K562 (cell line): ENCODE data around the gene PRPF6. TPM values are rescaled to one million over a fixed set of nuclear protein-coding genes. Genes with fewer than 3 reads are reported as not detected.

Experiments used
- CEBPB ChIP-seq: fragments of 450-650 bp; IDR thresholded peaks from 2 replicates; pipeline ENCODE4 v1.6.1; 2016; ENCODE audit warnings: missing genetic modification characterization, missing compliant biosample characterization
- ELF2 ChIP-seq: fragments of 250-450 bp; sonication (Bioruptor Pico); IDR thresholded peaks from 2 replicates; pipeline ENCODE4 v1.5.0; 2021; ENCODE audit warnings: mild to moderate bottlenecking
- EP300 ChIP-seq: IDR thresholded peaks from 2 replicates; pipeline ENCODE4 v1.6.1; 2012; ENCODE audit warnings: low read length, improper control_type of control experiment
- FOXJ2 ChIP-seq: fragments of 200-800 bp; sonication (Bioruptor generic); IDR thresholded peaks from 2 replicates; pipeline ENCODE4 v1.6.1; 2016; ENCODE audit warnings: missing genetic modification characterization, missing compliant biosample characterization
- HOXB6 ChIP-seq: fragments of 250-450 bp; sonication (Bioruptor Pico); IDR thresholded peaks from 2 replicates; pipeline ENCODE4 v1.5.1; 2022; ENCODE audit warnings: mild to moderate bottlenecking, borderline replicate concordance
- MIER1 ChIP-seq: fragments of 450-650 bp; IDR thresholded peaks from 2 replicates; pipeline ENCODE4 v1.6.1; 2016; ENCODE audit warnings: antibody characterized with exemption, mild to moderate bottlenecking, low read depth
- NBN ChIP-seq: fragments of 450-650 bp; IDR thresholded peaks from 2 replicates; pipeline ENCODE4 v1.6.1; 2016; ENCODE audit warnings: low read depth, mild to moderate bottlenecking
- PCBP1 ChIP-seq: fragments of 200-400 bp; formaldehyde crosslinking; IDR thresholded peaks from 2 replicates; pipeline ENCODE4 v1.6.1; 2018; ENCODE audit warnings: mild to moderate bottlenecking, low read depth, low read length; ENCODE audit not compliant: poor library complexity, severe bottlenecking
- RBM15 ChIP-seq: fragments of 200-400 bp; formaldehyde crosslinking; IDR thresholded peaks from 2 replicates; pipeline ENCODE4 v1.6.1; 2018; ENCODE audit warnings: mild to moderate bottlenecking, low read length, moderate library complexity; ENCODE audit not compliant: insufficient read depth
- SMAD2 ChIP-seq: fragments of 150-350 bp; IDR thresholded peaks from 2 replicates; pipeline ENCODE4 v1.6.1; 2014; ENCODE audit warnings: low read depth, mild to moderate bottlenecking, low read length
- SRSF1 ChIP-seq: fragments of 200-400 bp; formaldehyde crosslinking; IDR thresholded peaks from 2 replicates; pipeline ENCODE4 v1.6.1; 2017; ENCODE audit warnings: mild to moderate bottlenecking, low read depth, low read length, moderate library complexity
- ZBTB8A ChIP-seq: fragments of 450-650 bp; IDR thresholded peaks from 2 replicates; pipeline ENCODE4 v1.6.1; 2018; ENCODE audit warnings: mild to moderate bottlenecking, moderate library complexity; ENCODE audit not compliant: partially characterized antibody
- ZFP1 ChIP-seq: fragments of 450-650 bp; formaldehyde crosslinking; IDR thresholded peaks from 2 replicates; pipeline ENCODE4 v1.4.0; 2020; ENCODE audit warnings: mild to moderate bottlenecking, mixed read lengths
- ZNF217 ChIP-seq: sonication (generic); formaldehyde crosslinking; IDR thresholded peaks from 2 replicates; pipeline ENCODE4 v1.8.0; 2022; ENCODE audit warnings: mild to moderate bottlenecking, missing genetic modification reagents
- polyA plus RNA-seq, 8 experiments: library from polyadenylated mRNA; depleted of rRNA in 4 of 8; stranded (reverse) in 5 of 8; unstranded in 3 of 8; fragments of >200 nt; fragmentation: Nextera tagmentation in 2 of 8; fragmentation: Illumina TruSeq in 1 of 8; extraction: Ambion mirVana in 2 of 8; extraction: Trizol in 1 of 8; gene quantifications; 2 replicates each; pipeline versions ENCODE4 v1.2.1 to v1.2.3, GENCODE V29; 2011 to 2014; ENCODE audit warnings: inconsistent platforms in 1 of 8, missing spikeins in 1 of 8
- total RNA-seq, 7 experiments: library from RNA; depleted of rRNA in 6 of 7; stranded (reverse); fragments of >200 nt in 6 of 7; fragmentation: Illumina TruSeq in 2 of 7; extraction: Trizol in 2 of 7; gene quantifications; 2 replicates each; pipeline versions ENCODE4 v1.2.1 to v1.2.3, GENCODE V29; 2011 to 2021; ENCODE audit warnings: low replicate concordance in 1 of 7

The PRPF6 gene
- total and polyA plus RNA-seq, 9 of the 15 experiments (the other 6 are each of a cell fraction or from before 2014, with no cell fraction given), result 4.2 to 83.2 (median 59.9) TPM

DNA sequence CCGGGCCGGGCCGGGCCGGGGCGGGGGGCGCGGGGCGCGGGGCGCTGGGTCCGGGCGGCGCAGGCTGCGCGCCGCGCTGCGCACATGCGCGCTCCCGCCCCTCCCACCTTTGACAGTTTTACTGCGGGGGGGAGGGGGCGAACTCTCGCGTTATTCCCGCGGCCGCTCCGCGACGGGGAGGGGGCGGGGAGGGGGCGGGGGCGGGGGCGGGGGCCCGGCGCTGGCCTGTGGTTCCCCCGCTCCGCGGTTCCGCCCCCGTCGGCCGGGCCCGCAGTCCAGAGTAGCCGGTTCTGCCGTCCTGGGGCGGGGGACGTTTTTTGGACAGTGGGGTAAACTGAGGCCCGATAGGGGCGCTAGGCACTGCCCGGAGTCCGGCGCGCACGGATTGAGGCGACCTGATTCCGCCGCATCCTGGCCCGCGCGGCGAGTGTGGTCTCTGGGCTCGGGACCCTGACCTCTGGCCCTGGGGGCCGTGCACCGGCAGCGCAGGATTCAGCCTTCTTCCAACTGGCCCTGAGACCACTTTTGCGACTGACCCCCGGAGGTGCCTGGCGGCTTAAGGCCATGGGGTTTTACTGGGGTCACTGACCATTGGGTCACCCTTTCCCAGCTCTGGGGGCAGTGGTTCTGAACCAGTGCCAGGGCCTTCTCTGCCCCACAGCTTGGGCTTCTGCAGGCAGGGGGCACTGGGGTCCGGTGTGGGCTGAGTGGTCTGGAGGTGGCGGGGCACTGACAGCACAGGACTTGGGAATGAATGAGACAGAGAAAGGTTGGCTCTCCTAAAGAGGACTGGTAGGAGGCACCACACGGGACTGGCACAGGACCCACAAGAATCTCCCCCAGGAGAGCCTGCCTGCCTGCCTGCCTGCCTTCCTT lies 10.9 kb upstream of the PRPF6 start, which contains the start of gene ZNF512B (continued):
- peak; percentile 66 for TF ChIP-seq PCBP1
- TF ChIP-seq HOXB6 (CRISPR knock-in tag), result no peak
- TF ChIP-seq EP300, result no peak
- TF ChIP-seq ZFP1 (CRISPR knock-in tag), result no peak
- no peak for TF ChIP-seq RBM15
- TF ChIP-seq NBN, result no peak
- no peak for TF ChIP-seq ELF2 (CRISPR knock-in tag)
- TF ChIP-seq FOXJ2 (tag), result no peak
- TF ChIP-seq SRSF1, result no peak
- TF ChIP-seq ZBTB8A, result no peak
- no peak for TF ChIP-seq CEBPB (tag)
- TF ChIP-seq MIER1, result no peak
- no peak for TF ChIP-seq SMAD2
- TF ChIP-seq ZNF217 (CRISPR knock-in tag), result no peak
- TF ChIP-seq, all 486 proteins: peak for 19
